ENCODE measurements around the gene PLEKHA5.

GRCh38 chr12:19165451-19165850 lies 35.9 kb downstream of the PLEKHA5 start:
- TF ChIP-seq CTCF (conservative IDR thresholded peaks at IDR 0.05; ENCODE audit: low read depth, low read length) (no peak), POLR2A (IDR thresholded peaks at IDR 0.05; ENCODE audit: low read depth, low read length) (no peak), MXI1 (IDR thresholded peaks at IDR 0.05; ENCODE audit: borderline replicate concordance, low read depth, low read length) (no peak), USF2 (IDR thresholded peaks at IDR 0.05; ENCODE audit: low read depth, low read length) (no peak), BHLHE40 (IDR thresholded peaks at IDR 0.05; ENCODE audit: low read depth, low read length) (no peak), SMC3 (IDR thresholded peaks at IDR 0.05; ENCODE audit: low read depth, low read length) (no peak), CHD1 (IDR thresholded peaks at IDR 0.05; ENCODE audit: low read depth, low read length) (no peak), RCOR1 (IDR thresholded peaks at IDR 0.05; ENCODE audit: insufficient replicate concordance, low read length) (no peak), NFE2L2 (IDR thresholded peaks at IDR 0.05; ENCODE audit: low read depth, low read length) (no peak), CEBPB (IDR thresholded peaks at IDR 0.05; ENCODE audit: low read depth, low read length) (no peak), MAZ (IDR thresholded peaks at IDR 0.05; ENCODE audit: borderline replicate concordance, low read depth, low read length) (no peak), RFX5 (IDR thresholded peaks at IDR 0.05; ENCODE audit: low read depth, low read length) (no peak), ELK1 (IDR thresholded peaks at IDR 0.05; ENCODE audit: borderline replicate concordance, low read depth, low read length) (no peak), RAD21 (IDR thresholded peaks at IDR 0.05; ENCODE audit: low read length) (no peak)

All from IMR-90 (cell line).